HG03469 (cell line): ENCODE data around the gene PPP1R3E.
"Not testable (repeated sequence)": the region's sequence is repeated elsewhere in the genome, so short reads cannot be mapped to it uniquely, and the experiment has no call there.

Experiments
- ATAC-seq: cut with Tn5 transposase; IDR thresholded peaks from one replicate; pipeline ENCODE4 v1.9.1; 2021; ENCODE audit warnings: mild to moderate bottlenecking, moderate library complexity, moderate number of reproducible peaks; ENCODE audit not compliant: unreplicated experiment

PPP1R3E gene

DNA sequence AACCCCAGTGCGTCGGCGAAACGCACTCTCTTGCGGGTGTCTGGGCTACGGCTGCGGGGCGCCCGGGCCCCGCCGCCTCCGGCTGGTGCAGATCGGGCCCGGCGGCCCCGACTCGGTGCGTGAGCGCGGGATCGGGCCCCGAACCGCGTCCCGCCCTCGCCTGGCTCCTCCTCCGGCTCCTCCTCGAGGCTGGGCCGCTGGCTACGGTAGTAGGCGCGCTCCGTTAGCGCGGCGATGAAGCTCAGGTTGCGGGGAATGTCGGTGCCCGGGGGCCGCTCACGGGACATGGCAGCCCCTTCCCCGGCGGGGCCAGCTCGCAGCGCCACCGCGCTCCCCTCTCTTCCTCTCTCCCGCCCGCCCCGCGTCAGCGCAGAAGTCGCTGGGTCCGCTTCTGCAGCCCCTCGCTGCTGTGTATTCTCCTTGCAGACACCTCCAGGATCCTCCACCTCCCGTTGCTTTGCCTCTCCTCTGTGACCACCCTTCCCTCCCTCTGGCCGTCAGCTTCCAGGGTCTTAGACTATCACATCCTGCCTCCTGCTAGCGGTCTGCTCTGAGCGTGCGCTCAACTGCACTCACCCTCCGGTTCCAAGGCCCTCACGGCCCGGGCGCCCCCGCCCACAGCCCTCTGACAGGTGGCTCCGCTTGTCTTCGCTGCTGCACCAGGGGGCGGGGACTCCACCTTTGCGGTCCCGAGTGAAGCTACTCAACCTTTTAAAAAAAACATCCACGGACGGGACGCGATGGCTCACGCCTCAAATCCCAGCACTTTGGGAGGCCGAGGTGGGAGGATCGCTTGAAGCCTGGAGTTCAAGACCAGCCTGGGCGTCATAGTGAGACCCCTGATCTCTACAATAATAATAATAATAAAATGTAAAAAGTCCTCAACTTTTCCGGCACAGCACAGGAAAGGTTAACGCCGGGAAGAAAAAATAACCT lies at the start of gene PPP1R3E:
PPP1R3E (minus strand) TSS at position 570 of the 936 bp plus-strand sequence; CDS start at position 287, 283 bp downstream.
- ATAC-seq, result peak; percentile 26

- no peak for ATAC-seq
Measured at GRCh38 chr14:23351681-23352505, 49.2 kb upstream of the PPP1R3E start.

GRCh38 chr14:23349156-23349845 lies 46.6 kb upstream of the PPP1R3E start:
- ATAC-seq, result no peak

DNA sequence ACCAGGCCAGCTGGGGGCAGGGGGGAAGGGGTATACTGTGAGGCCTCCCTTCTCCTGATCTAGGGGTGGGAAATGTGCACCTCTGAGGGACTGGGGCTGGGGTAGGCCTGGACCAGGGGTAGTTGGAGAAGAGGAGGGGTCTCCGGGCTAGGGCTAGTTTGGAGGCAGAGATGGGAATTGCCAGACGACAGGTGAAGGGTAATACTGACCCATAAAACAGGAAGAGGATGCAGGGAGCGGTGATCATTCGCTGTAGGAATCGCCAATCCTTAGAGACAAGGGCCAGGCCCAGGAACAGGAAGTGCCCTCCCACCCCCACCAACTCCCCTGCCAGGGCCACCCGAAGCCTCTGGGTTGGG lies 45.6 kb upstream of the PPP1R3E start:
- ATAC-seq, result no peak

DNA sequence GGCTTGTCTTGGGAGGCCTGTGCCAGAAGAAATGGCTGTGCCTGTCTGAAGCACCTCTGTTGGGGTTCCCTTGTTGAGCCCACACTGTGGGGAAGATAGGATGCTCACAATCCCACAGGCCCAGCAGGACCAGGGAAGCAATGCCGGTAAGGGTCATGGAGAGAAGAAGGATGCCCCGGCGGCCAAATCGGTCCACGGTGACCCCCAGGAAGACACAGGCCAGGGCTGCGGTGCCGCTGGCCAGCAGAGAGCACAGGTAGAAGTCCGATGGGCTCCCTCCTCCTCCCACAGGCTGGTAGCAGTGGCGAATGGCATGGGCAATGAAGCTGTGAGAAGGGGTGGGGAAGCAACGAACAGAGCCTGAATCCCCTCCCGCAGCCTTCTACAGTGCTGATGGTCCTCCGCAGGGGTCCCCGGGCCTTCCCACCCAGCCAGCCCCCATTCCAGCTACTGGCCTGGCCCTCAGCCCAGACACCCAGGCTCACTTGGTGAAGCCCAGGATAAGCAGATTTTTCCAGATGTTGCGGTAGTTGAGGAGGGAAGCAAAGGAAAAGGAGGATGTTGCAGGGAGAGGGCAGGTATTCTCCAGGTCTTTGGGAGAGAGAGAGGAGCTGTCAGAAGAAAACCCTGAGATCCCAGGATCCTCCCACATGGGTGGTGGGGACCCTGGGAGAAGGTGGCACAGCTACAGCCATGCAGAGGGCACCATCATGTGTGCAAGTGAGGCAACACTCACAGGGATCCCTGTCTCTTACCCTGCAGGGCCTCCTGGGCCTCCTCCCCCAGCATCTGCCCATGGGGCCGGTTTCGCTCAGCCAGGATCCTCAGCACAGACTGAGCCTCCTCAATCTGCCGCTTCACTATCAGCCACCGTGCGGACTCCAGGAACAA lies 45.0 kb upstream of the PPP1R3E start:
- no peak for ATAC-seq

- no peak for ATAC-seq
Measured at GRCh38 chr14:23346693-23347405, 44.2 kb upstream of the PPP1R3E start.

DNA sequence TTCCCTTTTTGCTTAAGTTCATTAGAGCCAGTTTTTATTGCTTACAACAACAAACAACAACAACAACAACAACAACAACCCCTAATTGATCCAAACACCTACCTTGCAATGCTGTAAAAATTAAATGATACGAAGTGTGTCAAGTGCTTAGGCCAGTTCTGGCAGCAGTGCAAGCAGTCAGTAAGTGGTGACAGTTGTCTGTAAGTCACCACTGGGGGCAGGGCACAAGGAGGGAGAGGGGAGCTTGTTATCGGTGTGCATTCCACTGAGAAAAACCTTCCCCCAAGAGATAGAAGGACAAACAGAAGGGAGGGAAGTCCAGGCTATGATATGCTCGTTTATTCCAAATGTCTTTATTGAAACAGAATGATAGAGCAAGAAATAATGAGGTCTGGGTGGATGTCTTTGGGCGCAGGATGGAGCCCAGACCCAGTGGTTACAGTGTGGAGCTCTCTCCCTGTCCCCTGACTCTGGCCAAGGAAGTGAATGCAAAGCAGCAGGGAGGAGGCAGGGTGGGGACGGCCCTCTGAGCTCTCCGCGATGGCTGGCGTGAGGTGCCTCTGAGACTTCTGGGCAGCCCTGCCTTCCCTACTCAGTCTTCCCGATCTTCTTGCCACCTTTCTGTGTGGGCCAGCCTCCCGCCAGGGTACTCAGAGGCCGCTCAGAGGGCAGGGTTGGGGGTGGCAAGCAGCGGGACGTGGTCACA lies 43.5 kb upstream of the PPP1R3E start:
- no peak for ATAC-seq

- no peak for ATAC-seq
Measured at GRCh38 chr14:23344481-23344880, 41.8 kb upstream of the PPP1R3E start.

- ATAC-seq, result no peak
Measured at GRCh38 chr14:23339506-23340268, 37.0 kb upstream of the PPP1R3E start.

GRCh38 chr14:23335623-23336022 lies 33.0 kb upstream of the PPP1R3E start:
- ATAC-seq, result no peak

DNA sequence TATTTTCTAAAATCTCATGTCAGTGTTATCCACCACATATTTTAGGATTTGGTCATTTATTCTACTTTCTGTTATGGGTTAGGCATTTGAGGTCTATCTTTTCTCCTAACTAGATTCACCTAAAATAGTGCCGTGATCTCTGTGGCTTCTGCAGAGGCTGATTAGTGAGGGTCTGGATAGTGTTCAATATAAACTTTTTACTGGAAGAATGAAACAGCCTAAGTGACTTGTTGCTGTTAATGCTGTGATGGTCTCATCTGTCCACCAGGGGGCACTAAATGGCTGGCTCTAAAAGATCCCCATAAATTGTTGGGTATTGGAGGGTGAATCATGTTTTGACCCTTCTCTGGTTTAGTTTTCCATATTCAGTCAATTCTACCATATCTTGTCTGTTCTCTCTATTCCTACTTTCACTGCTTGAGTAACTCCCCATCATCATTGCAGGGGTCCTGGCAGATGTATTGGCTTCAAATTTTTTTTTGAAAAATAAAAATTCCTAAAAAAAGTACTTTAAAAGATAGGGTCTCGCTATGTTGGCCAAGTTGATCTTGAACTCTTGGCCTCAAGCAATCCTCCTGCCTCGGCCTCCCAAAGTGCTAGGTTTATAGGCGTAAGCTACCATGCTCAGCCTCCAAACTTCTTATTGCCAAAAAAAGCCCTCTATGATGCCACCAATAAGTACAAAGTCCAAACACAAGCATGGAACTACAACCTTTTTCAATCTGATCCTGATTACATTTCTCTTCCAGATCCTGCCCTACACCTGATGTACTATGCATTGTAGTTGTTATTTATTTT lies 25.5 kb upstream of the PPP1R3E start:
- ATAC-seq, result no peak

- no peak for ATAC-seq
Measured at GRCh38 chr14:23326491-23327332, 24.1 kb upstream of the PPP1R3E start.

- not testable (repeated sequence) for ATAC-seq
Measured at GRCh38 chr14:23325746-23326145, 23.1 kb upstream of the PPP1R3E start.

DNA sequence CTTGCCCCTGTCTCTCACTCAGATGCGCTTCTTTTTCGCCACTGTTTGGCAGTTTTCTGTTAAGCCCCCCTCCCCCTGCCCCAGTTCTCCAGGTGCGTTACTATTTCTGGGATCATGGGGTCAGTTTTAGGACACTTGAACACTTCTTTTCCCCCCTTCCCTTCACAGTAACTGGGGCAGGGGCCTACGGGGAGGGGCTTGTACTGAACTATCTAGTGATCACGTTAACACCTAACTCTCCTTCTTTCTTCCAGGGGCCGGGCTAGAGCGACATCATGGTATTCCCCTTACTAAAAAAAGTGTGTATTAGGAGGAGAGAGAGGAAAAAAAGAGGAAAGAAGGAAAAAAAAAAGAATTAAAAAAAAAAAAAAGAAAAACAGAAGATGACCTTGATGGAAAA lies 22.3 kb upstream of the PPP1R3E start:
- ATAC-seq, result no peak

- ATAC-seq, result no peak
Measured at GRCh38 chr14:23324455-23324846, 21.8 kb upstream of the PPP1R3E start.

DNA sequence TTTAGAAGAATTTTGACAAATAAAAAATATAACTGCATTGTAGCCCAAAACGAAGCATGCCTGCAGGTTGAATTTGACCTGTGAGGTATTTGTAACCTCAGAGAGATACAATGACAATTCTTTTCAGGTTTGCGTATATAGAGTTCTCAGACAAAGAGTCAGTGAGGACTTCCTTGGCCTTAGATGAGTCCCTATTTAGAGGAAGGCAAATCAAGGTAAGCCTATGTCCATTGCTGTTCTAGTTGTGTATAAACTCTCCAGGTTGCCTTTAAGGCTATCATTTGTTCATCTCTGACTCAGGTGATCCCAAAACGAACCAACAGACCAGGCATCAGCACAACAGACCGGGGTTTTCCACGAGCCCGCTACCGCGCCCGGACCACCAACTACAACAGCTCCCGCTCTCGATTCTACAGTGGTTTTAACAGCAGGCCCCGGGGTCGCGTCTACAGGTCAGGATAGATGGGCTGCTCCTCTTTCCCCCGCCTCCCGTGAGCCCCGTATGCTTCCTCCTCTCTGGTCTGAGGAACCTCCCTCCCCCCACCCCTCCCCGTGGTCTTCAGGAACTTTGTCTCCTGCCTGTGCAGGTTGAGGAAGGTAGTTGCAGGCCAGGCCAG lies 21.3 kb upstream of the PPP1R3E start:
- no peak for ATAC-seq
